Effector memory CD4-positive, alpha-beta T cell (primary cell): ENCODE results near the gene PNLIPRP1.

ENCODE experiments used
- DNase-seq, 3 donors: peaks; one replicate each; pipeline ENCODE4 v3.0.0-alpha.2; 2020
- H3K27ac ChIP-seq: 2 replicates; pipeline ENCODE4 v1.7.0; 2013; ENCODE audit warnings: mild to moderate bottlenecking, low read length, moderate library complexity; ENCODE audit not compliant: insufficient read depth, poor library complexity, severe bottlenecking
- H3K27me3 ChIP-seq: replicated peaks from 2 replicates; pipeline ENCODE4 v1.7.0; 2013; ENCODE audit warnings: mild to moderate bottlenecking, low read length; ENCODE audit not compliant: insufficient read depth, control insufficient read depth, poor library complexity, severe bottlenecking
- H3K36me3 ChIP-seq: 2 replicates; pipeline ENCODE4 v1.7.0; 2013; ENCODE audit warnings: mild to moderate bottlenecking, low read length, moderate library complexity; ENCODE audit not compliant: control insufficient read depth, insufficient read depth
- H3K4me1 ChIP-seq: 2 replicates; pipeline ENCODE4 v1.7.0; 2013; ENCODE audit warnings: low read length, mild to moderate bottlenecking; ENCODE audit not compliant: control insufficient read depth, insufficient read depth, poor library complexity, severe bottlenecking
- H3K4me3 ChIP-seq: 2 replicates; pipeline ENCODE4 v1.7.0; 2013; ENCODE audit warnings: low read length, low read depth, mild to moderate bottlenecking; ENCODE audit not compliant: insufficient read depth, poor library complexity, severe bottlenecking
- H3K9me3 ChIP-seq: 2 replicates; pipeline ENCODE4 v1.7.0; 2013; ENCODE audit warnings: mild to moderate bottlenecking, low read length, moderate library complexity; ENCODE audit not compliant: control insufficient read depth

Gene PNLIPRP1

GRCh38 chr10:116597543-116597942 lies 6.8 kb downstream of the PNLIPRP1 start:
- Histone ChIP-seq H3K4me1 (no peaks in the 10 kb centered on the region), H3K36me3 (no peaks in the 10 kb centered on the region), H3K27ac (no peak overlapping the region), H3K9me3 (no peaks in the 10 kb centered on the region), H3K4me3 (no peak overlapping the region), H3K27me3 (no peaks in the 10 kb centered on the region)
- no peak for DNase-seq

- H3K27me3 ChIP-seq: no peaks in the 10 kb centered on the region
- no peak for DNase-seq
- no peaks in the 10 kb centered on the region for H3K36me3 ChIP-seq
- H3K27ac ChIP-seq: no peak overlapping the region
- no peaks in the 10 kb centered on the region for H3K9me3 ChIP-seq
- H3K4me3 ChIP-seq: no peak overlapping the region
- no peaks in the 10 kb centered on the region for H3K4me1 ChIP-seq
These were observed 7.6 kb downstream of the PNLIPRP1 start for GRCh38 chr10:116598329-116598728.

GRCh38 chr10:116599991-116600390 lies 9.2 kb downstream of the PNLIPRP1 start:
- Histone ChIP-seq H3K9me3 (no peaks in the 10 kb centered on the region), H3K4me3 (no peak overlapping the region)

GRCh38 chr10:116602648-116603400 lies 12.1 kb downstream of the PNLIPRP1 start:
- Histone ChIP-seq H3K36me3 (no peaks in the 10 kb centered on the region), H3K27me3 (no peaks in the 10 kb centered on the region), H3K9me3 (no peaks in the 10 kb centered on the region), H3K27ac (no peak overlapping the region), H3K4me1 (no peaks in the 10 kb centered on the region), H3K4me3 (no peak overlapping the region)
- DNase-seq: no peak

More at GRCh38 chr10:116599991-116600390, 9.2 kb downstream of the PNLIPRP1 start:
- Histone ChIP-seq H3K4me1 (no peaks in the 10 kb centered on the region), H3K27me3 (no peaks in the 10 kb centered on the region), H3K36me3 (no peaks in the 10 kb centered on the region), H3K27ac (no peak overlapping the region)
- DNase-seq: no peak

GRCh38 chr10:116606061-116606483 lies 15.3 kb downstream of the PNLIPRP1 start:
- no peaks in the 10 kb centered on the region for H3K36me3 ChIP-seq
- H3K4me3 ChIP-seq: no peak overlapping the region
- no peak for DNase-seq
- H3K4me1 ChIP-seq: no peaks in the 10 kb centered on the region
- H3K27me3 ChIP-seq: no peaks in the 10 kb centered on the region
- no peaks in the 10 kb centered on the region for H3K9me3 ChIP-seq
- no peak overlapping the region for H3K27ac ChIP-seq

- Histone ChIP-seq H3K27me3 (no peaks in the 10 kb centered on the region), H3K4me1 (no peaks in the 10 kb centered on the region), H3K9me3 (no peaks in the 10 kb centered on the region), H3K4me3 (no peak overlapping the region), H3K36me3 (no peaks in the 10 kb centered on the region), H3K27ac (no peak overlapping the region)
- DNase-seq: no peak
These were observed 16.6 kb downstream of the PNLIPRP1 start for GRCh38 chr10:116607336-116607735.

GRCh38 chr10:116608686-116609594 lies 18.2 kb downstream of the PNLIPRP1 start:
- Histone ChIP-seq H3K4me1 (no peaks in the 10 kb centered on the region), H3K4me3 (no peak overlapping the region)

GRCh38 chr10:116610443-116611152 lies 19.8 kb downstream of the PNLIPRP1 start:
- H3K27me3 ChIP-seq: no peaks in the 10 kb centered on the region
- H3K36me3 ChIP-seq: no peaks in the 10 kb centered on the region
- no peak overlapping the region for H3K27ac ChIP-seq
- H3K4me3 ChIP-seq: no peak overlapping the region
- no peaks in the 10 kb centered on the region for H3K4me1 ChIP-seq
- DNase-seq: no peak
- H3K9me3 ChIP-seq: no peaks in the 10 kb centered on the region

More at GRCh38 chr10:116608686-116609594, 18.2 kb downstream of the PNLIPRP1 start:
- no peak overlapping the region for H3K27ac ChIP-seq
- H3K36me3 ChIP-seq: no peaks in the 10 kb centered on the region
- no peaks in the 10 kb centered on the region for H3K27me3 ChIP-seq
- DNase-seq: no peak
- H3K9me3 ChIP-seq: no peaks in the 10 kb centered on the region

- Histone ChIP-seq H3K4me1 (no peaks in the 10 kb centered on the region), H3K27me3 (no peaks in the 10 kb centered on the region), H3K4me3 (no peak overlapping the region), H3K9me3 (no peaks in the 10 kb centered on the region), H3K27ac (no peak overlapping the region), H3K36me3 (no peaks in the 10 kb centered on the region)
- no peak for DNase-seq
These were observed 20.4 kb downstream of the PNLIPRP1 start for GRCh38 chr10:116611153-116611545.
